NCI-H187 (cell line): ENCODE data around the gene N4BP2L2.

Source experiments
- DNase-seq, 2 experiments: peaks; one replicate each; lab custom pipeline; 2025; lab: John Stamatoyannopoulos, UW

Gene N4BP2L2

DNA sequence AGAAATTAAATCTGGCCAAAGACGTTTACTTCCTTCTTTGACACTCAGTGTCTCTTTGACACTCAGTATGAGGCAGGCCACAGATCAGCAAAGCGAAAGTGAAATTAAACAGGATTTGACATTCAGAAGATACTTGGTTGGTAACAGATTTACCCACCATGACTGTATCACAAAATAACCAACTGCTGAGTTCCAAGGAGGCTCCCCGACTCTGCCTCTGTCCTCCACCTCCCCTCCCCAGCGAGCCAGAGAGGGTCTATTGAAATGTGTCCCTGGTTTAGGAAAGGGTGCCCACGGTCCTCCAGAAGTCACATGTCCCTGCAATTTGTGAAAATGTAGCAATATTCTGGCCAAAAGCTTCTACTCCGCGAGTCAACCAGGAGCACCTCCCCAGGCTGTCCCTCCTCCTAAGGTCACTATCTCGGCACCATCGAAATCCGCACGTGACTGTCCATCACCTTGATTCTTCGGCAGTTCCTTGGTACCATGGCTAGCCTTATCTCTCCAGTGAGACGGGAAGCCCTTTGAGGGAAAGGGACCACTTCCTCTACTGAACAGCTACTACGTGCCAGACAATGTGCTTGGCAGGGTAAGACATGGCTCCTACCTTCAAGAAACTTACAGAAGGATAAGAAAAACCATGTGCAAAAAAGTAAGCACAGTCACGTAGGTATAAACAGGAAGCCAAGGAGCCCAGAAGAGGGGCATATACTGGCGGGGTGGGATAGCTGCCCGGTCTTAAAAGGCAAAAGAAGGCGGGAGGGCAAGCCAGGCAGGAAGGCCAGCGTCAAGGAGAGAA is 112.2 kb downstream of the N4BP2L2 start:
- DNase-seq: no peak

DNA sequence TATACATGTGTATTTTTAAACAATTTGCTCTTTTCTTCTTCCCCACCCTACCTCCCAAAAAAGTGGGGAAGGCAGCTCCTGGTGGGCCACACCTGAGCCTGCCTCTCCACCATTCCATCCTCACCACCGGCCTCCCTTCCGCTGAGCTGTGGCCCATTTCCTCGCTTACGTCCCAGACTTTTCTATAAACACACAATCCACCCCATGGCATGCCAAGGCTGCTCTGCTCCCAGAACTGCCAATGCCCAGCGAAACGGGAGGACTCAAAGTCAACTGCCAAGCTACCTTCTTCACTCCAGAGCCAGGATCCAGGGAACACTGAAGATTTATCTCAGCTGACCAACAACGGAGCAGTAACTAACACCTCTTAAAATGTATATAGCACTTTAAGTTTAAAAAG is 113.4 kb downstream of the N4BP2L2 start:
- DNase-seq: no peak

DNA sequence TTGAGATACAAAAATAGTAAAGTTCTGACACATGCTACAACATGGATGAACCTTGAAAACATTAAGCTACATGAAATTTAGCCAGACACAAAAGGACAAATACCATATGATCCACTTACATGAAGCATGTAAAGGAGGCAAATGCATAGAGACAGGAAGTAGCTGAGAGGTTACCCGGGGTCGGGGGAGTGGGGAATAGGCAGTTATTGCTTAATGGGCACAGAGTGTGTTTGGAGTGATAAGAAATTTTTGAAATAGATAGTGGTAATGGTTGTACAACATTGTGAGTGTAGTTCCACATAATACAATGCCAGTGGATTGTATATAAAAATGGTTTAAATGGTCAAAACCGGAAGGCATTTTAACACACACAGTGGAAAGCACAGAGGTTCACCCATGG is 115.0 kb downstream of the N4BP2L2 start:
- DNase-seq: no peak

DNA sequence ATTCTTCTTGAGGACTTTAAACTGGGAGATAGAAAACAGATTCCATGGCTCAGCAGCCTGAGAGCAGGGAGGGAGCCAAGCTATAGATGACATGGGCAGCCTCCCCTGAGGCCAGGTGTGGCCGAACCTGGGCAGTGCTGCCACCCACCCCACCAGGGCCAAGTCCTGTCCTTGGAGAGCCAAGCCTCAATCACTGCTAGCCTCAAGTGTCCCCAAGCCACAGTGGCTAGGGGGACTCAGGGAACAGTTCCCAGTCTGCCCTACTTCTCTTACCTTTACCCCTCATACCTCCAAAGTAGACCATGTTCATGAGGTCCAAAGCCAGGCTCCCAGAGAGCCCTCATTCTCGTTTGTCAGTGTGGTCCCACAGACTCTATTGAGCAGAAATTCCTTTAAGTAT is 118.7 kb downstream of the N4BP2L2 start:
- DNase-seq: no peak

DNA sequence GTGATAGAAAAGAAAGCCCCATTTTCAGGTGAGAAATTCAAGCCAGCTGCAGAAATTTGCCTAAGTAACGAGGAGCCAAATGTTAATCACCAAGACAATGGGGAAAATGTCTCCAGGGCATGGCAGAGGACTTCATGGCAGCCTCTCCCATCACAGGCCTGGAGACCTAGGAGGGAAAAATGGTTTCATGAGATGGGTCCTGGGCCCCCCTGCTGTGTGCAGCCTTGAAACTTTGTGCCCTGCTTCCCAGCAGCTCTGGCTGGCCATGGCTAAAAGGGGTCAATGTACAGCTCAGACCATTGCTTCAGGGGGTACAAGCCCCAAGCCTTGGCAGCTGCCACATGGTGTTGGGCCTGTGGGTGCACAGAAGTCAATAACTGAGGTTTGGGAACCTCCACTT is 120.6 kb downstream of the N4BP2L2 start:
- no peak for DNase-seq

DNA sequence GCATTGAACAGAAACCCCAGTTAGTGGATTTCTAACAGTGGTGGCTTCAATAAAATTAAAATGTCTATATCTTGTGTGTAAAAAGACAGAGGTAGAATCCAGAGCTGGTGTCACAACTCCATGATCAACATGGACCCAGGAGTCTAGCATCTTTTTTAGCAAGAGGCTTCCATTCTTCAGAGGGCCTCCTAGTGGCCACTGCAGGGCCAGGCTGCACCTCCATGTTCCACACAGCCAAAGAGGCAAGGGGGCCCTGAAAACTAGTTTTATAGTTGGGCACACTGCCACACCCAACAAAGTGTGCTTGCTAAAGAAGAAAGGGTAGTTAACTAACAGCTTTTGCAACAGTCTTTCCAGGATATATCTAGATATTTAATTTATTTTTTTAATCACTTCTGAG is 123.6 kb downstream of the N4BP2L2 start:
- DNase-seq: no peak

DNA sequence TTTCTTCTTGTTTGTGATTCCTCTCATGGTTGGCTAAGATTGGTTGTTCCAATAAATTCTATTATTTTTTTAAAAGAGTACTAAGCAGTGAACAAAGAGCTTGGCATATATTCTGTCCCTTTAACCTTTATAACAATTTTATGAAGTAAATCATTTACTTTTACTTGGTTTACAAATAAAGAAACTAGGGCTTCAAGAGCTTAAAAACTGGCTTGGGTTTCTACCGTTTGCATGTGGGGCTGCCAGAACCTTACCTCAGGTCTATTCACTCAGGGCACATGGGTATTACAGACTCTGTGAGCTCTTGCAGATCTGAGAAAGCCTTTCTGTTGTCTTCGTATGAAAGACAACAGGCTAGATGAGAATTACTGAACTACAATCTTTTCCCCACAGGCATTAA is 124.0 kb downstream of the N4BP2L2 start:
- no peak for DNase-seq

DNA sequence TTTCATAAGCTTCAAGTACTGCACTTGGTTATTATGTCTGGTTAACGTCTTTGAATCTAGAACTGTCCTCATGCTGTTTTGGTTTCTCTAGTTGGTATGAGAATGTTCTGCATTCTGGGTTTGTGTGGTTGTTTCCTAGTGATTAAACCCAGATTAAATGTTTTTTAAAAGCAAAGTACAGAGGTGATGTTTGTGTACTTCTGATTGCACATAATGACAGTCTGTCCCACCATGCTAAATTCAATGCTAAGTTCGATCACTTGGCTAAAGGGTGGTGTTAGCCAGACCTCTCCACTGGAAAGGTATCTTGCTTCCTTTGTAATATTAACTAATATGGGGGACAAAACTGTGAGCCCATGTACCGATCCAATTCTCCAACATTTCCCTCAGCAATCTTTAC is 125.3 kb downstream of the N4BP2L2 start:
- DNase-seq: no peak

DNA sequence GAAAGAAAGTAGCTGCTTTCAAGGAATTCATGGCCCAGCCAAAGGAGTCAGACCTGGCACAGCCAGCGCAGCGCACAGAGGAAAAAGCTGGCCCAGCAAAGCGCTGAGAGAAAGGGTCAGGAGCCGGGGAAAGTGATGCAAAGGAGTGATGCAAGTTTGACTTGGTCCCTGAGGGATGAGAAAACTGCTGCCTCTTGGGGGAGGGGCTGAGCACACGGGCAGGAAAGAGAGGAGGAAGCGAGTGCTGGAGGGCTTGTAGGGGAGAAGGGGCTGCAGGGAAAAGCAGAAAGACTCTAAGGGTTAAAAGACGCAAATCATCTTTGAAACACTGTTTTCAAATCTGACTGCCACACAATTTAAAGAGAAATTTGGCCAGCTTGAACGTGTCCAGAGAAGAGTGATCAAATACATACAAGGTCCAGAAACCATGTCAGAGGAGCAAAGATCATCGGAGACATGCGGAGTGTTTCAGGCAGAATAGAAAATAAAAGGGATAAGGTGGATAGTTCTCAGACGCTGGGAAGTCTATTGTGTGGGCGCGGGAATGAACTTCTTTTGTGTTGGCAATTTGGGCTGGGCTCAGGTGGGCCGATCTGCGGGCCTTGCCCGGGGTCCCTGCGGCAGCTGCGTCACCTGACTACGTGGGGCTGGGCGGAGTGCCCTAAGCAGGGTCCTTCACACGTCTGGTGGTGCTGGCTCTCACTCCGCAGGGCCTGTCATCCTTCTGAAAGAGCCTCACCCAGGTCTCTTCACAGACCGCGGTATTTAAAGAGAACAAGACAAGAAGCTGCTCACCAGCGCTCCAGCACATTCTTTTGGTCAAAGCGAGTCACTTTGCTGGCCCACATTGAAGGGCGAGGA is 128.8 kb downstream of the N4BP2L2 start:
- DNase-seq: no peak

DNA sequence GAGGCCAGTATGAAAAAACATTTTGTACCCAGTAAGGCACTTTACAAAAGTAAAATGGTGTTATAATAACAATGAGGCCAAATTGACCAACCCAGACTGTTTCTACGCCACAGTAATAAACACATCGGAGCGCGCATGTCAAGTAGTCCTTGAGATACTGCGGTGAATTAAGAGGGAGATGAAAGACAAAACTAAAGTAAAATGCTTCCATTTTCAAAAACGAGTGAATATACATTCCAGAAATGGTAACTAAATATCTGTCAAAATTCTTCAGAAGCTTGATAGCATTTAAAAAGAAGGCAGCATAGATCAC is 129.6 kb downstream of the N4BP2L2 start:
- no peak for DNase-seq

DNA sequence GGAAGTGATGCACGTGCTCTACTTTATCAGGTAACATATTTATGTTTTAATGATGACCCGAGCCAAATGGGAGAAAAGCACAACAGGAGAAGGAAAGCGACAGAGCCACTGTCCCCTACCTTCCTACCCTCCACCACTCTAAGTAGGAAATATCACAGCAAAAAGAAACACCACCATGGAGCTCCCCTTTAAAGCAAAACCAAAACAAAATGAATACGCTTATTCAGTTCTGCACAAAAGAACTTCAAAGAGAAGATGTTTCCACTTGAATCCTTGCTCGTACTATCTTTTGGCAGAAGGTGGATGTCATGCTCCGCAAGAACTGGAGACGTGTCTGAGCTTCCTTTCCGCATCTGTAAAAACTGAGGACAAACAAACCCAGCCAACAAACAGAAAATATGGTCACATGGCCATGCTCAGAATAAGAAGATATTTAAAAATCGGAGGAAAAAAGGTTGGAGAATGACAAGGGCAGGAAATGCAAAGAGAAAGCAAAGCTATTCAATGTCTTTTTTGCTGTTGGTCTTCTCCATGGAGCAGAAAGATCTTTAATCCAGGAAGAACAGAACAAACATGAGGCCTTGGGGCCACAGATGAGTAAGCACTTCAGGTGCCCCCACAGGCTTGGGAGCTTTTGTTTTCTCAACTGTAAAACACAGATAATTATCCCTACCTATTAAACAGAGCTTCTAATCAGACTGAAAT is 130.1 kb downstream of the N4BP2L2 start:
- no peak for DNase-seq

DNA sequence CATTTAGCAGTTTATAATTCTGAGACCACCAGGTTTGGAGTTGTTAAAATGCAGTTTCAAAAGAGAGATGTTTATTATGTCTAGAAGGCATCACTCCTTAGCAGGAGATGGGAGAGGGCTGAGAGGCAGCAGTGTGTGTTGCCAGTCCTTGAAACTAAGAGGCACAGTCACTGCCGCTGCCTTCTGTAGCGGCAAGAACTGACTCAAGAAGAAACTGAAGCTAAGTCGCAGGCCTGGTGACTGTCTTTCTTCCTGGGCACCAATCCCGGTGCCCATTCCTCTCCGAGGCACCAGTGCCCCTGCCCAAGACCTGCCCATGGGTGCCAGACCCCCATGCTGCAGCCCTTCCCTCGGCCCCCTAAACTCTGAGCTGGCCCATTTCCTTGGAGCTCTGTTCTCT is 130.7 kb downstream of the N4BP2L2 start:
- DNase-seq: no peak

DNA sequence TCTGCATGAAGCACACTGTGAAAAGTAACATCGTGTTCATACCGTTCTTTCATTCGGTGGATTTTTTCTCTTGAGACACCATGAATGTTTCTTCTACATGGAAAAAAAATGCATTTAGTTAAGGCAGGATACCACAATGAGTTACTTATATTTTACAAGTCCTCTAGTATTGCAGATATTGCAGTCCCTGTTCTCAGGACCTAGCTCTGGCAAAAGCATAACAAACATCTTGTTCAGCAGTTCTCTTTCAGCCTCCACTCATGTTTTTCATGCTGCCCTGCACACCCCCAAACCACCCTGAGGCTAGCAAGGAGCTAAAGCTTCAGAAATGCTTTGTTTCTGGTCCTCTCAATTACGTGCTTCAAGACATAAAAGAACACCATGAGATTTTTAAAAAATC is 135.5 kb downstream of the N4BP2L2 start:
- no peak for DNase-seq

DNA sequence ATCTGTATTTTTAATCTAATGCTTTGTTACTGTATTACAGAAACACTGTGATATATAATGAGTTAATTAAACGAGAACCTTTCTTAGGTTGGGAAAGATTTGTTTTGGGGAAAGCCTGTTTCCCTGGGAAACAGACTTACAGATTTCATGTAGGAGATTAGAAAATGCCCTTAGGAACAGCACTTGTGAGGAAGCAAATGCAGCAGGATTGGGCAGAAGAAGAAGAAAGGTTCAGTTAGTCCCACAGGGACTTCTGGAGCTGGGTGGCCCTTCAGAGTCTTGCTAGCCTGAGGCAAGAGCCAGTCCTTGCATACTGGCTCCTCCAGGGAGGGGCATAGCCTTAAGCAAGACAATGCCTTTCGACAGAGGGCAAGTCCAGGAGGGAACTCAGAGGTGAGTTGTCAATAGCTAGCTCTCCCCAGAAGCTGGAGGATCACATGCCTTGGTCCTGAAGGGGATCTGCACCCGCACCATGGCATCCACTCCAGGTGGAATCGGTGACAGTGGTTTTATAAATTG is 147.4 kb downstream of the N4BP2L2 start:
- no peak for DNase-seq

DNA sequence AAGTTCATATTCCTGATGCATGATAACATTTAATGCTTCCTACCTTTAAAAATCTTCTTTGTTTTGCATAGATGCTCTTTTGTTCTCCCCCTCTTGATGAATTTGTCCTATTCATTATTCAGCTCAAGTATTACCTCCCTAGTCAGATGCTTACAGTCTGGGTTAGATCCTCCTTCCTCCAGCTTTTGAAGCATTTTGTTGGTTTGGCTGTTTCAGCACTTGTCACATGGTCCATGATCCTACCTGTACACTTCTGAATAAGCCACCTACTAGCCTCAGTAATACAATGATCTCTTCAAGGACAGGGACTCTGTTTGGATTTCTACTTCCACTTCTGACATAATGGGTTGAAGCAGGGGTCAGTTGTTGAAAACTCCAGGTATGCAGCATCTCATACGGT is 148.1 kb downstream of the N4BP2L2 start:
- no peak for DNase-seq

DNA sequence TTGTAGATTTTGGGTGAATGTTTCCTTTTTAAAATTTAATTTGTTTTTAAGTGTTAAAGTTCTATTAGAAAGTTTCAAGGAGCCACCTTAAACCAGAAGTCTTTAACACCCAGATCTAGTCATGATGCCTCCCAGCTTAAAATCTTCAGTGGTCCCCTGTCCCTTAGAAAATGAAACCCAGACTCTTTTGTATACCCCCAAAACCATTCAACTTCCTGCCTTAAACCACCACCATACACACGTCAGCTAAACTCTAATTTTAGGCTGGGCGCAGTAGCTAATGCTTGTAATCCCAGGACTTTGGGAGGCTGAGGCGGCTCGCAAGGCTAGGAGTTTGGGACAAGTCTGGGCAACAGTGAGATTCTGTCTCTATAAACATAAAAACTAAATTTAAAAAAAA is 148.5 kb downstream of the N4BP2L2 start:
- no peak for DNase-seq

DNA sequence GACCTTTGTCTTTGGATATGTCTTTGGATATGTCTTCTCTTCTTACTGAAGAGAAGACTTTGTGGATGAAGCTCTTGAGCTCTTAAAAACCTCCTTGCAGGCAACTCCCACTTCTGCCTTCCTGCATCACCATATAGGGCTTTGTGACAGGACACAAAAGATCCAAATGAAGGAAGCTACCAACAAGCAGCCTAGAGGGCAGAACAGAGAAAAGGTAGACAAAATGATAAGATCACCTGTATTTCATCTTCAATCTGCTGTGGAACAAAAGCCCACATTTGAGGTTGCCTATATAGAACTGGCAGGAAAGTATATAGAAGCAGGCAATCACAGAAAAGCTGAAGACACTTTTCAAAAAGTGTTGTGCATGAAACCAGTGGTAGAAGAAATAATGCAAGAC is 153.2 kb downstream of the N4BP2L2 start:
- no peak for DNase-seq

DNA sequence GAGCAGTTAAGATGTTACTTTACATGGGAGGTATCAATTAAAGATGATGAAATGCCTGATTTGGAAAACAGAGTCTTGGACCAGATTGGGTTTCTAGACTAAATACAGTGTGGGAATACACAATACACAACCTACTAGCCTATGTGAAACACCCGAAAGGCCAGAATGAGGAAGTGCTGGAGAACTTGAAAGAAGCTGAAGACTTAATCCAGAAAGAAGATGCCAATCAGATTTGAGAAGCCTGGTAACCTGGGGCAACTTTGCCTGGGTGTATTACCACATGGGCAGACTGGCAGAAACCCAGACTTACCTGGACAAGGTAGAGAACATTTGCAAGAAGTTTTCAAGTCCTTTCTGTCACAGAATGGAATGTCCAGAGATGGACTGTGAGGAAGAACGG is 153.9 kb downstream of the N4BP2L2 start:
- DNase-seq: no peak

DNA sequence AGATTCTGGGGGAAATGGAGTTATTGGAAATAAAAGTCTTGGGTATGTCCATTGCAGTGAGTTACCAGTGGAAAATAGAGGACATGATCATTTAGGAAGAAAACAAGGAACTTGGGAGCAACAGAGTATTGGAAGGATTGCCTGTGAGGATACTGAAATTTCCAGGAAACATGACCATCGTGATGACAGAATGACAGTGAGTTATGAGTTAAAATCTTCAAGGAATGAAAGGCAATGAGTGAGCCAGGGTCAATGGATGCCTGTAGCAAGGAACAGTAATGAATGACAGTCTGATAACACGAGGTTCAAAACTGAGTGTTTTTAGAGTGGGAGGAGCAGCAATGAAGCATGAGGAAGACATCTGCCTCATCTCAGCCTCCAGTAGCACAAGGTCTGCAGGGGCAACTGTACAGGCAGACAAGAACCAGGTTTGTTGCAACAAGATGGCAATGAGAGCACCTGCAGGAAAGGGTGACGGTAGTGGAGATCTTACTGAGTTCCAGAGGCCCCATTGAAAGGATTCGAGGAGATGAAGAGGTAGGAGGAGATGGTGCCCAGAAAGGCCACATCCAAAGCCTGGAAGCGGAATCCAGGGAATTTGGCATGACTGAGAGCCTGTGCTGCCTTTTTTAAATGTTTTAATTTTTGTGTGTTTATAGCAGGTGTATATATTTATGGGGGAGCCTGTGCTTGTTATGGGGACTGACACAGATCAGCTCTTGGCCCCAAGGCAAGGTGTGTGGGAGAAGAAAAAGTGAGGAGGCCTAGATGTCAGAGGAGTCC is 154.6 kb downstream of the N4BP2L2 start:
- no peak for DNase-seq
